KBM-7 (cell line): ENCODE measurements around the gene RBM34.

Experiments
- DNase-seq: peaks from one replicate; pipeline ENCODE4 v3.0.0-alpha.2; 2015
- in situ Hi-C: fragments of 300-500 bp; cut with MboI; formaldehyde crosslinking; loops from 2 replicates; pipeline ENCODE4 v1.14.3; 2020; ENCODE audit warnings: low sequenced_read_pairs, low pct_unique_long_range_greater_than_20kb, mixed read lengths

RBM34 gene

DNA sequence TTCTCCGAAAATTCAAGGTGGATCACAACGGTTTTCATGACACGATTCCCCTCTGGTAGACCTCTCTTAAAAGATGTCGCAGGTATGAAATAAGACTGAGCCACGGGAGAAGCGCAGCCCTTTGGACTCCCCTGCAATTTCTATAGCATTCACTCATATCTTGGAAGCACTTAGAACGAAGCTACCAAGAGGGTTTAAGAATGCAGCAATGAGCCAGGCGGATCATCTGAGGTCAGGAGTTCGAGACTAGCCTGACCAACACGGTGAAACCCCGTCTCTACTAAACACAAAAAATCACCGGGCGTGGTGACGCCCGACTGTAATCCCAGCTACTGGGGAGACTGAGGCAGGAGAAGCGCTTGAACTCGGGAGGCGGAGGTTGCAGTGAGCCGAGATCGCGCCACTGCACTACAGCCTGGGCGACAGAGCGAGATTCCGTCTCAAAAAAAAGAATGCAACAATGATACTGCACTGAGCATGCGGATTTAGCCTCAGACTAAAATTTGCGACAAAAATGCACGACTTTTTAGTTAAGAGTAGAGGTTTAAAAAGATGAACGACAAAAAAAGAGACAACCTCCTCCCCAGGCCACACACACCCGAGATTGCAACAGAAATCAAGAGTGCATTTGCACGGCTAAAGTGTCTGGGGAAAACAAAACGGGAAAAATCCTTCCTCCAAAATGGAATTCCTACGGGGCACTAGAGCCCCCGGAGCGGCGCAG lies 33.2 kb downstream of the RBM34 start:
- in situ Hi-C loops, result no loop called here
- DNase-seq, result no peak

DNA sequence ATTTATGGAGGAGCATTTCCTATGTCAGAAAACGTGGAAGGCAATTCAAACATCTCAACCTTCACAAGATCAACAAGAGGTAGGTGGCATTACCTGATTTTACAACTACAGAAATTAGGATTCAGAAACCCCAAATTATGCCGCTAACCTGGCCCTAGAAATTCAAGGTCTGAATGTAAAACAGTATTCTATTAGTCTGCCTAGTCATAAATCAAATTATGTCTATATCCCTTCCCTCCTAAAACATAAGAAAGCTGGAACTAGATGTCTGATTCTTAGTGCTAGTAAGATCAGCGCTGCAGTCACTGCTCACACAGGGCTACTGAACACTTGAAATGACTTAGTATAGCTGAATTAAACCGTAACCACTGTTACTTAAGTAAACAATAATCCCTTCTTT lies 33.8 kb downstream of the RBM34 start:
- no peak for DNase-seq
- in situ Hi-C loops, result no loop called here

DNA sequence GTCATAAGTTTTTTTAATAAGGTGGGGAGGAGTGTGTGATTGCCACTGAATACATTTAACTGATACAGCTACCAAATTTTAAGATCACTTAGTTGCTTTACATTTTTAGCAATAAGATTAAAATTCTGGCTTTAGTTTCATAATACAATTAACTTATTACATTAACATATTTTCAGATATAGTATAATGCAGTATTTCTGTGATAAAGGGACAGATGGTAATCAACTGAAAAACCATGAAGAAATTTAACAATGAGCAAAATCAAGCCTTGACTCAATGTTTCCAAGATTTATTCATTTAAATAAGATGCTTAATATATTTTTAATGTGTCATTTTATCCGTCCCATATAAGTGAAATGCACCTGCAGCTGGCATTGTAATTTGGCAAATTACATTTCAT lies 36.4 kb downstream of the RBM34 start:
- in situ Hi-C loops, result no loop called here
- no peak for DNase-seq

DNA sequence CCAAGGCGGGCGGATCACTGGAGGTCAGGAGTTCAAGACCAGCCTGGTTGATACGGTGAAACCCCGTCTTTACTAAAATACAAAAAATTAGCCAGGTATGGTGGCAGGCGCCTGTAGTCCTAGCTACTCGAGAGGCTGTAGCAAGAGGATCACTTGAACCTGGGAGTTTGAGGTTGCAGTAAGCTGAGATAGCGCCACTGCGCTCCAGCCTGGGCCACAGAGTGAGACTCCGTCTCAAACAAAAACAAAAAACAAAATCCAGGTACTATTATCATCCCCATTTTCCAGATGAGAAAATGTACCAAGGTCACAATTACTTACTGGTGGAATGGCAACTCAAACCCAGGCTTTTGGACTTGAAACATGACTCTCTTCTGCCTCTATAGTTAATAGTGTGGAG lies 36.9 kb downstream of the RBM34 start:
- in situ Hi-C loops, result no loop called here
- DNase-seq, result no peak

DNA sequence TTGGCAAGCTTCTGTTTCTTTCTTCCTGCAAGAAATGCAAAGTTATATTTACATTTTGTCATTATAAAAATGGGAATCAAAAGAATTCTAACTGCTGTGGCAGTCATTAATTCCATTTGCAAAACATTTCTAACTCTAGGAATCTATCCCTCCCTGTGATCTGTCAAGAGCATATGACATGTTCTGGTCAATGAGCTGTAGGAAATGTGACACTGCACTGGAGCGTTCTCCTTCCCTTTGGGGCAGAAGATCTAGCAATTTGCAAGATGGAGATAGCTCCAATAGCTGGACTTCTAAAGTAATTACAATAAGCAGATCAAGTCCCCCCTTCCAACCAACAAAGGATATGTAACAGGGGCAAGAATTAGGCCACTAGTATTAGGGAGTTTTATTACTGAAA lies 38.7 kb downstream of the RBM34 start:
- no peak for DNase-seq
- in situ Hi-C loops, result no loop called here

DNA sequence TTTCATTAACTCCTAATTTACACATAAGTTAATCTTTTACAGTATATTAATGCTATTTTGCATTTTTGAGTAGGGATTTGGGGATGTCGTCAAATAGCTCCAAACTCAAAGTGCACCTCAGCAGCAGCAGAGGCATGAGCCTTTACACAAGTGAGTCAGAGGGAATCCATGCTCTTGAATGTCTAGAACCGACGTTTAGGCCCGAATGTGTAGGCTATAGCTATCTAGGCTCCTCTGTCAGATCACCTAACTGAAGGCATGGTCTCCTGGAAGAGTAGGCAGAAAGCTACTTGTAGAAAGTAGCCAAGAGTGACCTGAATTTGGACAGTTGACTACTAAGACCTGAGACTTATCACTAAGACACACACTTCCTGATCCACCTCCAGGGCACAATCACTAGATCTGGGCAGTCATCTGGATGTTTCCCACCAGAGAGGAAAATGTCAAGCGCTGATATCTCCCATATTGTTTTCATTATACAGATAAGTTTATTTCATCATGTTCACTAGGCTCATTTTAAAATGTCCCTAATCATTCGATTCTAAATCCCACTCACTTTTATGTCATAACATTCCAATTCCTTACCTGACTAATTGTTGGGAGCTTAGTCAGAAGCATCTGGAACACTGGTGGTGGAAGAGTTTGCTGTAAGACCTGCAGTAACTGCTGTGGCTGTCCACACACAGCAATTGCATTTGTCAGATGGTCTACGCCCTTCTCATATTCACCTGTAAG lies 47.7 kb downstream of the RBM34 start:
- in situ Hi-C loops, result no loop called here
- DNase-seq, result no peak

DNA sequence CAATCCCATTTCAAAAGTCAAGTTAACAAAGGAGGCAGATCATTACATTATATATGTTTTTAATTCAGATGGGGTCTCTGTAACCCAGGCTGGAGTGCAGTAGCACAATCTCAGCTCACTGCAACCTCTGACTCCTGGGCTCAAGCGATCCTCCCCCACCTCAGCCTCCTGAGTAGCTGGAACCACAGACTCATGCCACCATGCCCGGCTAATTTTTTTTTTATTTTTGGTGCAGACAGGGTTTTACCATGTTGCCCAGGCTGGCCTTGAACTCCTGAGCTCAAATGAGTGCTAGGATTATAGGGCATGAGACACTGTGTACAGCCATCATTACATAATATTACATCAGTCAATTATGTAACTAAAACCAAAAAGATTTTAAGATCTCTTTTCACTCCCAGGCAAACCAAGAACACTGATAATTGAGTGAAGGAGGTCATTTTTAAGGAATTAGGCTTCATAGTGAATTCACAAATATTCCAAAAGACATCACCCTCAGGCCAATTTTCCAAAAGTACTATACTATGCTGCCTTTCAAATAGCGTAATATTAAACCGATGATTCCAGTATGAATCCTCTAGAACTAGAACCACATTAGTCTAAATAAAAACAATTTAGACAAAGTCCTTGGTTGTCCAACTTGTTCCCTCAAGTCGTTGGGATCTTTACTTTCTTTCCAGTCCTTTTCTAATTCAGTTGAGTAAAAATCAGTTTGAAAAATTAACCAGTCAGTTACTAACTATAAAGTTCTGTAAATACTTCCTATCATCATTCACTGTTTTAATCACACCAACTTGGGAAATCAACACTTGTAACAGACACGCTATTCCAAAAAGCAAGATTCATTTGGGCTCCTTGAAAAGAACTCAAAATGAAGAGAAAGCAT lies 48.5 kb downstream of the RBM34 start:
- in situ Hi-C loops, result no loop called here
- no peak for DNase-seq

DNA sequence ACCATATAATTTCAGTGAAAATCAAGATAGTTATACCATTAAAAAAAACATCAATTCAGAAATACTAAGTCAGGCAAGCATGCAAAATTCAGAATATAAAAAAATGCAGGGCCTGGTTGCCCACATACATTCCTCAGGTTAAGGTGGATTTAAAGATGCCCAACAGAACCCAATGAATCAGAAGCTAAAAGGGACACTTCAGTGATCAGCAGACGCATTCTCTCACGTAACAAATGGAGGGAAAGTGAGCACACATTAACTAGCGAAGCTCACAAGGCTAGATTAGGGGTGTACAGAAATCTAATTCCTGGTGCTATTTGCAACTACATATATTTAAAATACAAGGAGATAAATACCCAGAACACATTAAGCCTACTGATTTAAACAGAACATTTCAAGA lies 49.9 kb downstream of the RBM34 start:
- DNase-seq, result no peak
- in situ Hi-C loops, result no loop called here

DNA sequence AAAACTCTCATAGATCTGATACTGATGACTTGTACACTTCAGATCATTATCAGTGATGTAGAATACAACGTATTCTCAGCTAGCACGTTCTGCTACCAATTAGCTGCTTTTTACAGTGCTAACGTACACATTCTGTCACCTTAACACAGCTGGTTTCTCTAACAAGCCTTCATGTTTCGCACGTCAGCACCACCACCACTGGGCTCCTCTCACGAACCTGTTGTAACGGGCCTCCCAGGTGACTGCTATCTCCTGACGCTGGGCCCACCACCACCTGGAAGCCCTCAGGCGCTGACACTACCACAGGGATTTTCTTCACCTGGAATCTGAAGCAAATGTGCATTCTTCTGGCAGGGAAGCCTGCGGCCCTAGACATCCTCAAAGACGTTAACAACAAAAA lies 52.2 kb downstream of the RBM34 start:
- DNase-seq, result no peak

DNA sequence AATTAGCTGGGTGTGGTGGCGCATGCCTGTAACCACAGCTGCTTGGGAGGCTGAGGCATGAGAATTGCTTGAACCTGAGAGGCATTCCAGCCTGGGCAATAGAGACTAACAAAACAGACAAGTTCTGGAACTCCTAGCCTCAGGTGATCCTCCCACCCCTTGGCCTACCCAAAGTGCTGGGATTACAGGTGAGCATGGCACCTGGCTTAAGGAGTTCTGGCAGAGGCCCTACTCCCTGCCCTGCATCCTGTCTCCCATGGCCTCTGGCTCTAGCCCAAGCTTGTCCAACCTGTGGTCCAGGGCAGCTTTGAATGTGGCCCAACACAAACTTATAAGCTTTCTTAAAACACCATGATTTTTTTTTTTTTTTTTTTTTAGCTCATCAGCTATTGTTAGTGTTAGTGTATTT lies 52.9 kb downstream of the RBM34 start:
- no peak for DNase-seq
- in situ Hi-C loops, result no loop called here

More for the DNA sequence above, 52.2 kb downstream of the RBM34 start:
- in situ Hi-C loops, result no loop called here

DNA sequence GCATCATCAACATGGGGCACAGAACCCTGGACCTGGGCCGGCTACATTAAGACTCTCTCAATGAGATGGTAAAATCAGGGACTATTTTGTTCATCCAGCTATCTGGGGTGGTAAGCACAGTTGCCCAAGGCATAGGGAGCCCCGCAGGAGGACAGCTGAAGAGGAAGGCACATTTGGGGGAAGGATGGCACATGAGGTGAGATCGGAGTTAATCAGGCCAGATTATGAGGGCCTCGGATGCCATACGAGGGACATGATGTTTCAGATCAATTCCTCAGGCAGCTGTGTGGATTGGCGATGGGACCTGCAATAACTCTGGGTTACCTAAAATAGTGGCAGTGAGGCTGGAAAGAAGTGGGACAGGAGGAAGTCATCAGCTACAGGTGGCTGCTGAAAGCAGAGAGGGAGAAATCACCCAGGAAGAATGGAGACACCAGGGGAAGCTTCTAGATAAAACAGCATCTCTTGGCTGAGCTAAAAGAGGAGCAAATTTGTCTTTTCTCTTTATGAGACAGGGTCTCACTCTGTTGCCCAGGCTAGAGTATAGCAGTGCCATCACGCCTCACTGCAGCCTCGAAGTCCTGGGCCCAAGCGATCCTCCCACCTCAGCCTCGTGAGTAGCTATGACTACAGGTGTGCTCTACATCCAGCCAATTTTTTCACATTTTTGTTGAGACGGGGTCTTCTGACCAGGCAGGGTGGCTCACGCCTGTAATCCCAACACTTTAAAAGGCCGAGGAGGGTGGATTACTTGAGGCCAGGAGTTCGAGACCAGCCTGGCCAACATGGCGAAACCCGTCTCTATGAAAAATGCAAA lies 53.5 kb downstream of the RBM34 start:
- DNase-seq, result no peak
- in situ Hi-C loops, result no loop called here

DNA sequence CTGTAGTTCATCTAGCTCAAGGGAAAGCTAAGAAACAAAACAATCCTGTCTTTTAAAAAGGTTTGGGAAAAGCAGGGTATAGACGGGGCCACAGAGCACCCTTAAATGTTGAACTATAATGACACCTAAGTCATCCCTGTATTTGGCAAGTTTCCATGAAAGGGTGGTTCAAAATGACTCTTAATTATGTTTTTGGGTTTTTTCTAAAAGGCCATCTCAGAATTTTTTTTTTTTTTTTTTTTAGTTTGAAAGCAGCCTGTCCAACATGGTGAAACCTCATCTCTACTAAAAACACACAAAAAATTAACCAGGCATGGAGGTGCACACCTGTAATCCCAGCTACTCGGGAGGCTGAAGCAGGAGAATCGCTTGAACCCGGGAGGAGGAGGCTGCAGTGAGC lies 54.6 kb downstream of the RBM34 start:
- in situ Hi-C loops, result no loop called here

DNA sequence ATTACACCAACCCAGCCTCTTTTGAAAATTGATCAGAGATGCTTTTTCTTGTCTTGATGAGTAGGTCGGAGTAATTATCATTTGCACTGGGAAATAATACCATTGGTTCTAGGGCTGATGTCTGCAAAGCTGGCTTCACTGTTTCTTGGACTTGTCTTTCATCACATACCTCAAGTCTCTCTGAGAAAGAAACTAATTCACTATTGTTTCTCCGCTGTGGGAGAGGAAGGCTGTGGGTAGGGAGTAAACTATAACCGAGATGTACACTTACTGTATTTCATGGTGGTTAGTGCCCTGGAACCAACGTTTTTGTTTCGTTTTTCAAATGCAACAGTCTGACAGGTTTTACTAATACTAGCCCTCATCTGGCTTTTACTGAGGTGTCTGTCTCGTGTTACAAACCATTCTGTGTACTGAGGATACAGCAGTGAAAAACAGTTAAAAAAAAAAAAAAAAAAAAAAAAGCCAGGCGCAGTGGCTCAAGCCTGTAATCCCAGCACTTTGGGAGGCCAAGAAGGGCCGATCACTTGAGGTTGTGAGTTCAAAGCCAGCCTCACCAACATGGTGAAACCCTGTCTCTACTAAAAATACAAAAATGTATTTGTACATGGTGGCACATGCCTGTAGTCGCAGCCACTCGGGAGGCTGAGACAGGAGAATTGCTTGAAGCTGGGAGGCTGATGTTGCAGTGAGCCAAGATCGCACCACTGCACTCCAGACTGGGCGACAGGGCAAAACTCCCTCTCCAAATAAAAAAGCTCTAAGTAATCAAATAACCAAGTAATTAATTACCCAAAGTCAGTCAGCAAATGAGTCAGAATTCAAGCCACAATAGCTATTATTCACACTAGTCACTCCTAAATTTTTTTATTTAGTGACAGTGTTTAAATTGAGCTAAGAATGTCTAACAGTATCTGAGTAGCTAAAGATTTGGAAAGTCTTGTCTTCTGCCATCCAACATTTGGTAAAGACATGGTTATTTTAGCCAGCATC lies 55.7 kb downstream of the RBM34 start:
- in situ Hi-C loops, result no loop called here
- DNase-seq, result no peak

More for the DNA sequence above, 54.6 kb downstream of the RBM34 start:
- DNase-seq, result no peak

DNA sequence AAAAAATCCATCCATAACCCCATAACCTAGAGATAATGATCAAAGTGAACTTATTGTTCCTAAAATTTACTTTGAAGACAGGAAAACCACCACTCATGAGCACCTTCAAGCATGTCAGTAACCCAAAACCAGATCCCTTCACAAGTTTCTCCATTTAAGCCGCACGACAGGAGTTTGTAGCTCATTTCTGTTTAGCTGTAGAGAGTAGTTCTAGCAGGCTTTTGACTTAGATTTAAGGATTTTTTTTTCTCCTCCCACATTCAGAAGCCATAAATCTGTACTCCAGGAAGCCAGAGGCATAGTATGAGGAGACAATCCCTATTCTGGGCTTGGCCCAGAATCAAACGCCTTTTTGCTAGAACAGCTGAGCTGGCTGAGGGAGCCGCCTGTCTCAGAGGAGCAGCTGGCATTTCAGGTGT lies 58.0 kb downstream of the RBM34 start:
- DNase-seq, result peak; percentile 45
- in situ Hi-C loops, result no loop called here

DNA sequence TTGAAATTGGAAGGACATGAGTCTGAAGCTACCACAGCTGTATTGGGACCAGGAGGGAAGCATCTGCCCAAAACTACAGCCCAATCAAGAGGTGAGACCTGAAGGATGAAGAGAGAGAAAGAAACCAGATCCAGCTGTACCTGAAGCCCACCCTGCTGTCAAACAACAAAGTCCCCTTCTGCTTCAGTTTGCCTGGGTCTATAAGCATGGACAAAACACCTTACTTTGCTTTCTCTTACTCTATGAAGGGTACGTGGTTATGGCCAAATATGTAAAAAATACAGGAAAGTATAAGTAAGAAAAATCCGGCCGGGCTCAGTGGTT lies 58.8 kb downstream of the RBM34 start:
- DNase-seq, result no peak
- in situ Hi-C loops, result no loop called here

DNA sequence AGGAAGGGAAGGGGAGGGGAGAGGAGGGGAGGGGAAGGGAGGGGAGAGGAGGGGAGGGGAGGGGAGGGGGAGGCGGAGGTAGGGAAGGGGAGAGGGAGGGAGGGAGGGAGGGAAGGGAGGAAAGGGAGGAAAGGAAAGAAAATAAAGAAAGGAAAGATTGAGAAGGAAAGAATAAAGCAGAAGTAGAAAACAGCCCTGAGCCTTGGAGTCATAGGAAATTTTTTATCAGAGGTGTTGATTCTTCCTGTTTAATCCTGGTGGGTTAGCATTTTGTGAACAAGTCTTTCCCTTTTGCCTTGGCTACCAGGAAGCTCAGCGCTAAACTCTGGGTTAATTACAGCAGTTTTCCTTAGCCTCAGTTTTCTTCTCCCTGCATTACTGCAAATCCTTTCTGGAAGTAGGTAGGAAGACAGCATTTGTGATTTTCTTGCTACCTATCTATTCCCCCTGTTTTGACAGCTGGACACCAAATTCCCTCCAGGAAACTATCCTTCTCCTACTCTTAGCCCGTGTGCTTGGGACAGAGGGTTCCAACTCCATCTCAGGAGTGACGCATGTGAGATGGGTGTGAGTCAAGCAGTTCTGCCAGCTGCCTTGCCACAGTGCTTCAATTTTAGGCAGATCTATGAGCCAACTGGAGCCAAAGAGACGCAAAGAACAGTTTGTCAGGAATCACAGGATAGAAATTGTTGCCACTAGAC lies 59.3 kb downstream of the RBM34 start:
- DNase-seq, result no peak
- in situ Hi-C loops, result no loop called here

DNA sequence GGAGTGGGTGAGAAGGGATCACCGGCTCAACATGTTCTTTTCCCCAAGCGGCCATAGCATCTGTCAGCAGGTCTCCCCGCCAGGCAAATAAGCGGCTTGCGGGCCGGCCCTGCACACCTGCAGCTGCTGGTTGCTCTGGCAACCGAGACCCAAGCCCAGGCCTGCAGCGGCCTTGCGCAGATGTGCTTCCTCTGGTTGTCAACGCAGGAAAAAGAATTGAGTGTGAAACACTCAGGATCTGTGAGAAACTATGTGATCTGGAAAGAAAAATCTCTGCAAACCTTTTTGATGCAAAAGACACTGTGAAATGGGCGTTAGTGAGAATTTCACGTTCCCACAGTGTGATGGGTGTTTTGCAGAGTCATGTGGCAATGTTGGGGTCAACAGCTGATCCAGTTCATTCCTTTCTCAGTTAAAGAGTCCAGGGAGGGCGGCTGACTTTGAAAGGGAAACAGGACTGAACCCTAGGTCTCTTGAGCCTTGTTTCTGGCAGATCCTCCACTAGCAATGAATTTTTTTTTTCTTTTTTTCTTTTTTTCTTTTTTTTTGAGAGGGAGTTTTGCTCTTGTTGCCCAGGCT lies 60.8 kb downstream of the RBM34 start:
- DNase-seq, result no peak
- in situ Hi-C loops, result no loop called here
